GM18909 (cell line): ENCODE results near the gene MRPS26.

Source experiments
- ATAC-seq: cut with Tn5 transposase; IDR thresholded peaks from one replicate; pipeline ENCODE4 v1.9.1; 2021; ENCODE audit warnings: mild to moderate bottlenecking; ENCODE audit not compliant: unreplicated experiment, poor library complexity

MRPS26 gene

DNA sequence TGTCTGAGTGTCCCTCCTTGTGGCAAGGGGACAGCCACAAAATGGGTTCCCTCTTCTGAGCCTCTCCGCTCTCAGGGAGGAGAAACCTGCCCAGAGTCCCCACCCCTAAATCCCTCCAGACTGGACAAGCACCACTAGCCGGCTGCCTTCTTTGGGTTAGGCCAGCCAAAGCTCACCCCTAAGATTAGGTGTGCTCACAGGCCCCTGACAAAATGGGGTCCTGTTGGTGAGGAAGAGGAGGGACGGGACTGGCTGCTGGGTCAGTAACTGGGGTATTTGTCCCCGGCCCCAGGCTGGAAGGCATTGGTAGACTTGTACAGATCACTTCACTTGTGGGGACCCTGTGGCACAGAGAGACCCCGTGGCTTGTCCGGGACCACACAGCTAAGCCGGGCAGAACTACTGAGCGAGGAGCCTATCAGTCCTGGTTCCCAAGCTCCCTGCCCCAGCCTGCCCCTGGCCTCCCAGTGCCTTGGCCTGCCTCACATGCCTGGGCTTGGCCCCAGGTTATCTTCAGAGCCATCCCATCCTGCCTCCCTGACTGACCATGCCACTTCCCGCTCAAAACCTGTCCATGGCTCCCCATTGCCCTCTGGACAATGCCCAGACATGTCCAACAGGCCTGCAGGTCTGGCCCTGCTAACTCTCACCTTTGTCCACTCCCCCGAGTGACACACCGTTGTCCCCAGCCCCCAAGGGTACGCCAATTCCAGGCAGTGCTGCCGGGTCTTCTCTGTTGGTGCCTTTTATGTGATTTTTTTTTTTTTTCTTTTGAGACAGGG lies 49.2 kb downstream of the MRPS26 start:
- ATAC-seq = no peak
